NCI-H524 treated with DMSO at 0.1 percent for 48 hours (cell line): ENCODE results near the gene PPP2R5C.

Experiments used
- DNase-seq: peaks from one replicate; lab custom pipeline; 2025; lab: John Stamatoyannopoulos, UW

PPP2R5C gene

DNA sequence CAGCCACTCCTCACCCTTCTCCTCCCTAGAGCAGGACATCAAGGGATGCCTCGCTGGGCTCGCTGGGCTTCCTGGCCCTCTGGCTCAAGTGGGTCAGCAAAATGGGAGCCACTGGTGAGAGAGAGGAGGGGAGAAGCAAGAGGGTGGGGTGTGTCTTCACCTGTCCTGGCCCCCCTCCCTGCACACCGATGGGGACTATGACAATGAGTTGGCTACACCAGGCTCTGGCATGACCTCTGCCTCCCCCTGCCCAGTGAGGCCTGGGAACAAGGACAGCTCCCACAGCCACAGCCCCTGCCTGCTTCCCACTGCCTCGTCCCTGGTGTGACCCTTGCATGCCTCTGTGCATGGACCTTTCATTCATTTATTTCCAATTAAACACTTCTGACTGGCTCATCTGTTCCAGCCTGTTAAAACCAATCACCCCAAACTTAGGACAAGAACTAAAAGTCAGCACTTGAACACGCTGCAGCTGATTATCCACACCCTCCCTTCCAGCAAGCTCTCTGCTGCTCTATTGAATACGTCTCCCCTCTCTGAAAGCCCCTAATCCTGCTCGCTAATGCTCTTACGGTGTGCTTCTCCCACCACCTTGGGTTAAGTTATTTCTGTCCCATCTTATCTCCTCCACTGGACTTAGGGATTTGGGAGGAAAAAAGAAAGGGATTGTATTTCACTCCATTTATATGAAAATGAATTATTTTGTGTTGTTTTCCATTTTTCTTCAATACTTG is 5.8 kb upstream of the PPP2R5C start:
- DNase-seq: no peak

DNA sequence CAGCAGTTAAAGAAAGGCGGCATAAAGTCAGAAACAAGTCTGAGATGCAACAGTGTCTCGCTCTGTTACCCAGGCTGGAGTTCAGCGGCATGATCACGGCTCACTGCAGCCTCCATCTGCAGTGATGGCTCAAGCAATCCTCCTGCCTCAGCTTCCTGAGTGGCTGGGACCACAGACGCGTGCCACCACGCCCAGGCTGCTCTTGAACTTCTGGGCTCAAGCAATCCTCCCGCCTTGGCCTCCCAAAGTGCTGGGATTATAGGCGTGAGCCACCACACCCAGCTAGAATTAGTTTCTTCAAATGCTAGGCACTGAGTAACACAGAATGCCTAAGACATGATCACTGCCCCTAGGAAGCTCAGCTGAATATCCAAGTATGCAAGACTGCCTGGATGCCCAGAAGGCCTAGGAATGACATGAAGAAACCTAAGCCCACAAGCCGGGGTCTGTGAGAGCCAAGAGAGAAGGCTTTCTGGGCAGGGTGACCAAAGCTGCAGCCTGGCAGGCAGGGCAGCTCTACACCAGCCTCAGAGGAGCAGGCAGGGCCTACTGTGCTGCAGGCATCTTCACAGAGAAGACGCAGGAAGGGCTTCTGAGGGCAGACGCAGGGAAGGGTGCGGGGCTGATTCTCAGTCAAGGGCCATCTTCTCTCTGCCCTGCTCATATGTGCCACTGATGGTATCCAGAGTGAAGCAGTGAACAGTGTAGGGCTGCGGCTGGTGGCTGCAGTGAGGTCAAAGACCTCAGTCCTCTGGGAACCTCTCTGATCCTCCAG is 4.3 kb upstream of the PPP2R5C start:
- no peak for DNase-seq

DNA sequence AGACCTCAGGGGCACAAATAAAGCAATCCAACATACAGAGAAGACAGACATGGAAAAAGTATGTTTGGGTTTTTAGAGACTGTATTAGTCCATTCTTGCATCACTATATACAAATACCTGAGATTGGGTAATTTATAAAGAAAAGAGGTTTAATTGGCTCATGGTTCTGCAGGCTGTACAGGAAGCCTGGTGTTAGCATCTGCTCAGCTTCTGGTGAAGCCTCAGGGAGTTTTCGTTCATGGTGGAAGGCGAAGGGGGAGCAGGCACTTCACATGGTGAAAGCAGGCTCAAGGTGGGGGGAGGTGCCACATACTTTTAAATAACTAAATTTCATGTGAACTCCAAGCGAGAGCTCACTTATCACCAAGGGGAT is 3.7 kb upstream of the PPP2R5C start:
- no peak for DNase-seq

DNA sequence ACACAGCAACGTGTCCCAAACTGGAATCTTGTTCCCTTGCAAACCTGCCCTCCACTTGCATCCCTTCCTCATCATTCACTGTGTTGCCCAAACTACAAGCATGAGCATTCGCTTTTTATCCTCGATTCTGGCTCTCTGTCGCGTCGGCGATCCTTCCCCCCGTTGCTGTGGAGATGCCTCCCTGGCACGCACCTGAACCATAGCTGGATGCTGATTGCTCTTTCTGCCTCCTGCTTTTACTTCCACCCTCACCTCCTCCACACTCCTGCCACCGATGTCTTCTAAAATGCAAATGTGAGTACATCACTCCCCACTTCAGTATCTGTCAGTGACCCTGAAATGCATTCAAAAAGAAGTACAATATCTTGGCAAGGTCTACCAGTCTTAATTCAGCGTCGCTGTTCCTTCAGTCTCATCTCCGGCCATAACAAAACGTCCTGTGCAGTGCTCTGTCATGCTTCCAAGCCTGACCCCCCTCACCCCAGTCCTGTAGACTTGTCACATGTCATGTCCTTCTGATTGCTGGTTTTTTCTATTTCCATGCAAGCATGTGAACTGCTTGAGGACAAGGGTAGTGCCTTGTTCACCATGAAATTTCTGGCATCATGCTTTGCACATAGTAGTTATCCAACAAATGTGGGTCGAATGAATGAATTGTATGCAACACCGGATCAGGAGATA is 2.5 kb upstream of the PPP2R5C start:
- DNase-seq: no peak

DNA sequence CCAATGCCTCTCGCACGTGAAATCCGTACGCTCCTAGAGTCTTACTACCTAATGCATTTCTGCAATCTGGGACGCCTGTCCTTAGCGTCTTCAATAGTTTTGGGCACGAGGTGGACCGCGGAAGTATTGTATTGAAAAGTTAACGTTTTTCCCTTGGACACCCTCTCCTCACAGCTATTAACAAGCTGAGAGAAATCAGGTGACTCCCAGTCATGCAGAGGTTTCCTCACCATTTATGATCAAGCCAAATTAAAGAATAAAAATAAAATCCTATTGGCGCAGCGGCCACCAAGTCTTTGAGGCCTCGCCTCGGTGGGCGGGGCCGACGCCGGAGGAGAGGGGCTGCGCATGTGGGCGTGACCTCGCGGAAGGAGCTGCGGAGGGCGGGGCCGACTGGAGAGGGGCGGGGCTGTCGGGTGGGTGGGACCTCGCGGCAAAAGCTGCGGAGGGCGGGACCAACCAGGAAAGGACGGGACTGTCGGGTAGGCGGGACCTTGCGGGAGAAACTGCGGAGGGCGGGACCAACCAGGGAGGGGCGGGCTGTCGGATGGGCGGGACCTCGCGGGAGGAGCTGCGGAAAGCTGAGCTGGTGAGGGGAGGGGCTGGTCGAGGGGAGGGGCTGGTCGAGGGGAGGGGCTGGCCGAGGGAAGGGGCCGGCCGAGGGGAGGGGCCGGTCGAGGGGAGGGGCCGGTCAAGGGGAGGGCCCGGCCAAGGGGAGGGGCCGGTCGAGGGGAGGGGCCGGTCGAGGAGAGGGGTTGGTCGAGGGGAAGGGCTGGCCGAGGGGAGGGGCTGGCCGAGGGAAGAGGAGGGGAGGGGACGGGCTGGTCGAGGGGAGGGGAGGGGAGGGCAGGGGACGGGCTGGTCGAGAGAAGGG is 1.1 kb upstream of the PPP2R5C start:
- peak; percentile 89 for DNase-seq

DNA sequence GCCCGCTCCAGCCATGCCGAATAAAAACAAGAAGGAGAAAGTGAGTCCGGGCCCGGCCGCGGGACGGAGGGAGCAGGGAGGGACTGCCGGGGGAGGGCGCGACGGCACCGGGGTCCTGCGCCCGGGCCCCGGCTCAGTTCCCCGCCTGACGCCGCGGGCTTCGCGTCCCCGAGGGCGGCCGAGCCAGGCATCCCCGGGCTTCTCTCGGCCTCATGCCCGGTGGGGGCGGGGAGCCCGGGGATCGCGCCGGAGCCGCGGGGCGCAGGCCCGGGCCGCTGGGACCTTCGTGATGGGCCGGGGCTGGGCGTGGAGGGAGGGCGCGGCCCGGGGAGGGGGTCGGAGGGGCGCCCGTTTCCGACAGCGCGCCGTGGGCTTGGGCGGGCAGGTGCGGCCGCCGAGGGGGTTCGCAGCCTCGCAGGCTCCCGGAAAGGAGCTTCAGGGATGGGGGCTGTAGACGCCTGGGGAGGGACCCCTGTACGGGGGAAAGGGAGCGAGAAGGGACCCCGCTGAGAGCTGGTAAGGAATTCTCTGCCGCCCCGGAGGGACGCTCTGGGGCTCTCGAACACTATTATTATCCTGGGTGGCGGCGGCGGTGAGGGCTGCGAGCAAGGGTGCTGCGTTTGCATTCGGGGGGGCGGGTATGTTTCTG is 496 bp downstream of the PPP2R5C start:
- DNase-seq: no peak

DNA sequence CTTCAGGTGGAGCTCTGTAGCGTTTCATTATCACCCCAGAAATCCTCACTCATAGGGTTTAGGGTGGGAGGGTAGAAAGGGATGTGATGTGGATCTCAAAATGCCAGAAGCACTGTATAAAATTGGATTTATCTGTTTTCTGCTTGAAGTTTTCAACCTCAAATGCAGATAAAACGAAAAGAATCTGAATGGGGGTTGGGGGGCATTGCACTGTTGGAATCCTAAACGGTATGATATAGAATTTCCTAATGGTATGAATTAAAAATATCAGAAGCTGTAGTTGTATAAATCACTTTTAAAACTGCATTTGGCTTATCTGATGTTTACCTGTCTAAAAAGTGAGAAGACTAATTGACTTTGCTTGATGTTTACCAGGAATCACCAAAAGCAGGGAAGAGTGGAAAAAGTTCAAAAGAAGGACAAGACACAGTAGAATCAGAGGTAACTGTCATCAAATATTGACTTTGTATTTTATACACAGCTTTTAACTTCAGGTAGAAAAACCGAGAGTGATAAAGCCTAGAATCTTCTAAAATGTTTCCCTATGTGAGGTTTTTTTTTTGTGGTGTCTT is 1.1 kb downstream of the PPP2R5C start:
- DNase-seq: no peak

DNA sequence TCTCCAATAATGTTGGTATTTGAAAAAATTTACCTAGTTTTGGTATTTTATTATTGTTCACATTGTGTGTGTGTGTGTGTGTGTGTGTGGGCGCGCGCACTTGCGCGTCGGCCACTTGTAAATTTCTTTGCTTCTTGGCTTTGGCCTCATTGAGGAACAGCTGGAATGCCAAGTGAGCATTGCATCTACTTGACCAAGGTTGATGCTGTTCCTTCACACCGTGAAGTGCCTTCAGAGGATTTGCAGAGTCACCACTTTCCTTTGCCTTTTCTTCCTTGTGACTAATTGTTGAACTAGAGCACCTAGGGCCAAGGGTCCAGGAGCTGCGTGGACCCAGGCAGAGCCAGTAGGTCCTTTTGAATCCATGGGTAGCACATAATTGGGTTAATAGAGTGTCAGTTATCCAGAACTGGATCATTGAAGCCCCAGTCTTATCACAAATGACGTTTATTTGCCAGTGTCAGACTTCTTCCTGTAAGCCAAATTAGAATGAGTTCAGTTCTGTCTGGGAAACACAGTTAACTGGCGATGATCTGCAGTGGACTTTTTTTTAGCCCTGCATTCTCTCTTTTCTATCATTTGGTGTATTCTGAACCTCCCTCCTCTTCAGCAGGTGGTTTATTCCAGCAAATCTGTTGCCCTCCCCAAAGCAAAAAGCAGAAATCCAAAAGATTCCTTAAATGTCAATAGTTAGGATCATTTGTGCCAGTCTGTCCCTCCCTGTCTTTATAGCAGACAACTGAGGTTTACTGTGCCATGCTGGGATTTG is 2.6 kb downstream of the PPP2R5C start:
- no peak for DNase-seq

DNA sequence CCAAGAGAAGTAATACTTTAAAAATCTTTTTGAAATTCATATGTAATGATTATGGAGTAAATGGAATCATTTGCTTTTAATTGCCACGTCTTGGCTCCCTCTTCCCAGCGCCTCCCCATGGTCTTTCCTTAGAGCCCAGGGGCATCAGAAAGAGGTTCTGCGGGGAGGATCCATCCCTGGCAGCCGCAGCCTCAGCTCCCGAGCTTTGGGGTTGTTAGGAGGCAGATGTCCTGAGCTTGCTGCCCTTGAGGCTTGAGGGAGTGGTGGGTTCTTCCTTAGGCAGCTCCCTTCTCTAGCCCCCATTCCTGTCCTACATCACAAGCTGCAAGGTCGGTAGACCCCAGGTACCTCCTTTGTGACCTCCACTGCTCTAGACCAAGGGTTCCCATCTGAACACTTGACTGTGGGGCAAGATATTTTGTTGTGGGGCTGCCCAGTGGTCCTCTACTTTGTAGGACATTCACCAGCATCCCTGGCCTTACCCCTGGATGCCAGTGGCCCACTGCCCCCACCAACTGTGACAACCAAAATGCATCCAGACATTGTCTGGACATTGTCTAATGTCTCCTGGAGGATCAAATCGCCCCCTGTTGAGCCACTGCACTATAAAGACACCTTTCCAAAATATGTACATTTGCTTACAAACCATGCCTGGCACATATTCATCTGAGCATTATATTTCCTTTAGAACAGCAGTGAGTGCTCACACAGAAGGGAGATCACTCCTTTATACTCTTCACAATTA is 6.3 kb downstream of the PPP2R5C start:
- DNase-seq: no peak

DNA sequence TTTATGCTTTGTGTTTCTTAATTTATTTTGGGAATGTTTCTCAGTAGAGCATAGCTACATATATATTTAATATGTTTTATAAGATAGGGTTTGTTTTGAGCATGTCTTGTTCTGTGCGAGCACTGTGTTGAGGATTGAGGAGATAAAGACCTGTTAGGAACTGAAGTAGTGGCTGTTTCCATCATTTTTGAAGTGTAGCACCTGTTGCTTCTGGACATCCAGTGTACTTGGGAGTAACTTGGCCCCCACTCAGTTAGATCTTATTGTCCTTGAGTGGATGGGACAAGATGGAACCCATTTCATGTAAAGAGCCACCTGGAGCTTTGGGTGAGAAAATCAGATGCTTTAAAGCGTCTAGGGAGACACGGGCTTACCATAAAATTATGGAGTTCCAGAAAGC is 8.7 kb downstream of the PPP2R5C start:
- no peak for DNase-seq

DNA sequence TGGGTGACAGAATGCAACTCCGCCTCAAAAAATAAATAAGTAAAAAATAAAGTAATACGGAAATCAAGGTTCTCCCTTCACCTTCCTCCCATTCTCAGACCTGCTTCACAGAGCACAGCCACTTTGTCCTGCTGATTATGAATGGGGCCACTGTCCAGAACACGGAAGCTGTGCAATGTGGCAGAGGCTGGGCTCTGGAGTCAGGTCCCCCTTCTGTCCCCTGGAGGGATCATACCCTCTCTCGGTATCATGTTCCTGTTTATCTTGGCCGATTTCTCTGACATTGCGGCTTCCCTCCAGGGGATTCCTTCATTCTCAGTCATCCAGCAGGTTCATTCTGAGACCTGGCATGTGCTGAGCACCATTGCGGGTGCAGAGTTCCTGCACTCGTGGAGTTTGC is 11.3 kb downstream of the PPP2R5C start:
- DNase-seq: no peak

DNA sequence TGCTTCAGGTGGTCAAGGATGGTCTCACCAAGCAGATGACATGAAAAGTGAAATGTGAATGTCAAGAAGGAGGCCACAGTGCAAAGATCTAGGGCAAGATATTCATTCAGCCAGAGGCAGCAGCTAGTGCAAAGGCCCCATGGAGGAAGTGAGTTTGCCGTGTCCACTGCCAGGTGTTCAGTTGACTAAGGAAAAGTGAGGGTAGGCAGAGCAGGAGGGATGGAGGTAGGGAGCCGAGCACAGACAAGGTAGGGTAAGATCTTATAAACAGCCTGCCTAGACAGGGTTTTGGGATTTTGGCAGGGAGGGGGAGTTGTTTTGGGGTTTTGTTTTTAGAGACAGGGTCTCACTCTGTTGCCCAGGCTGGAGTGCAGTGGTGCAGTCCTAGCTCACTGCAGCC is 11.9 kb downstream of the PPP2R5C start:
- no peak for DNase-seq

DNA sequence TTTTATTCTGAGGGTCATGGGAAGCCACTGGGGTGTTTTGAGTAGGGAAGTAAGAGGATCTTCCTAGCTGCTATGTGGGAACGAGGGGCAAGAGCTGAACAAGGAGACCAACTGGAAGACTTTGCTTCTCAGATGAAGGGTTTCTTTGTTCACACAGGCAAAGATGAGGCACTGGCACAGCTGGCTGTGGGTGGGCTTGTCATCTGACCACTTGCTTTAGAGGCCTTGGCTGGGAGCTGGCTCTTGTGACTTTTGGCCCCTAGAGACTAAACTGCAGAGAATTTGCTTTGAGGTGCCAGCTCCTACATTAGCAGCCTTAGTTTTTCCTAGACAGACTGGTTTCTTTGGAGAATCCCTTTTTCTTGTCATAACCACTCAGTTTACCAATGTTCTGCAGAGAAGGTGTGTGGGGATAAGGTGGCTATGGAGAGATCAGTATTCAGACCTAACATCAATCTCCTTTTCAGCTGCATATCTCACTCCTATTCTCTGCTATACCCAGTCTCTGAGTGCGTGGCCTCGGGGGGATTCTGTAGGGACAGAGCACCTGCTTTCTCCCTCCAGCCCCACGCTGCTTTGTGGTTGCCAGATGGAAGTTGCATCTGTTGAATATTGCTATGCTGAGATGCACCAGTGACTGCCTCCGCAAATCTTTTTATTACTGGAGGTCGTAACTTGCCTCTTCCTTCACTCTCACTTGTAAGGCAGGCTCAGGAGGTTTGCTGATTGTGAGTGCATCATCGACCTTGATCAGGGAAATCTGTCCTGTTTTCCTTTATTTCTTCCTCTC is 12.7 kb downstream of the PPP2R5C start:
- DNase-seq: peak; percentile 86

DNA sequence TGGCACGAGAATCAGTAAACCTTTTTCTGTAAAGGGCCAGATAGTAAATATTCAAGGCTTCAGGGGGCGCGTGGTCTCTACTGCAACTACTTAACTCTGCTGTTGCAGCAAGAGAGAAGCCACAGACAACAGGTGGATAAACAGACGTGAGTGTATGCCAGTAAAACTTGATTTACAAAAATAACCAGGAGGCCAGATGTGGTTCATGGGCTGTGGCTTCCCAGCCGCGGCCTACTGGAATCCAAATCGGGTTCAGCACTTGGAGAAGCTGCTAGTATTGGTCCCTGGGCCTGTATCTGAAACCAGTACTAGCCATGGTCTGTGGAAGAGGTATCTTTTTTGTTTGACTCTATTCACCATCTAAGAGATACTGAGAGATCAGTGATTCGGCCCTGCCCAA is 13.3 kb downstream of the PPP2R5C start:
- DNase-seq: peak; percentile 71

DNA sequence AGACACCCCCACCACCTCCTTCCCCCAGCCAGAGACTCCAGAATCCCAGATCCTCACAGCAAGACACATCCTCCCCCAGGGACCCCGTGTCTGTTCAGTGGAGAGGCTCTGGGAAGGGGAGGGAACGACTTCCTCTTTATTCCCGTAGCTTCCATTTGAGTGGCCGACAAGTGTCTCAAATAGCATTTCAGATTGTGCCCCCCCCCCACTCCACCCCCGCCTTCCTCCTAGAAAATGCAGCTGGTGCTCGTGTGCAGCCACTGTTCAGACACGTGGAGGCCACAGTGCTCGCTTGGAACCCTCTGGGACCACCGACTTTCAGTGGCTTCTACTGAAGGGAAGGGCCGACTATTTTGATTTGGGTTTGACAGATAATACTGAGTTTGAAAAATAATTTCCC is 14.3 kb downstream of the PPP2R5C start:
- DNase-seq: no peak

DNA sequence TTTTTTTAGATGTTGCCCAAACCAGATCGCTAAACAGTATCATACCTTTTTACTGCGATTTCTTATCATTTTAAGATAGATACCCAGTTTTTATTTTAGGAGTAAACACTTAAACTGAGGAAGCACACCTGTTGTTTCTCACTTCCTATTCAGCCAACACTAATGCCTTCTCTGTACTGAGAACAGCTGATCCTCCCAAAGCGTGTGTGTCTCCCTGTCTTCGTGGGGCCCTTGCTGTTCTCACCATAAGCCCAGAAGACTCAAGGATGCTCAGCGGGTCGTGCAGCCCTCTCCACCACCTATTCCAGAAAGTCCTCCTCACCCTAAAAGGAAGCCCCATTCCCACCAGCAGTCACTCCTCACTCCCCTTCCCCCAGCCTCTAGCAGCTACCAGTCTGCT is 14.8 kb downstream of the PPP2R5C start:
- no peak for DNase-seq

DNA sequence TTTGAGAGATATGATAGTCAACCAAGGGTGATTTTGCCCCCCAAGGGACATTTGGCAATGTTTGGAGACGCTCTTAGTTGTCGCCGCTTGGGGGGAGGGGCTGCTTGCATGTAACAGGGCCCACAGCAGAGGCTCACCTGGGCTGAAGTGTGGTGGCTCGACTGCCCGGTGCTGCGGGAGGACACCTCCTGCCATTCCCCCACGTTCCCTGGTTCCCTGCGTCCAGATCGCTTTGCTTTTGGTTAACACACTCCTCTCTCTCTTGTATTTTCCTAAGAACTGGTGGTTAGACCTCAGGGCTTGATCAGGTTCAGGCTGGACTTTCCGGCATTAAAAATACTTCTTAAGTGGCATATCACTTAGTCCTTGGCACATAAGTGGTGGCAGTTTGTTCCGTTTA is 18.9 kb downstream of the PPP2R5C start:
- no peak for DNase-seq

DNA sequence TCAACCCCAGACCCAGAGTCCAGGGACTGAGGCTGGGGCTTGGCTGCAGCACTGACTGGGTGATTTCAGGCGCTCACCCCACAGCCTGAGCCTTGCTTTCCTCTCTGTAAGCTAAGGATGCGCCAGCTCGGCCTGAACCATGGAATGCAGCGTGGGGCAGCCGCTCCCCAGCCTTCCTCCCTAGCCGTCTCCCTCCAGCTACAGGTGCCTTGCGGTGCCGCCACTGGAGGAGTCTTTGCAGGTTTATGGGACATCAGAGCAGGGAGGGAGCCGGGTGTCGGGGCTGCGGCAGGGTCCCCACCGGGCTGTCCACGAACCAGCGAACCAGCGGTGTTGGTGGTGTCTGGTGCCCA is 19.4 kb downstream of the PPP2R5C start:
- DNase-seq: no peak
